Measurements from ENCODE around the gene LRRC8C.

LRRC8C gene

GRCh38 chr1:89600451-89601224, 32.3 kb upstream of the LRRC8C start:
- H3K27ac ChIP-seq, result no peak overlapping the region
- no peaks in the 10 kb centered on the region for H3K27me3 ChIP-seq (replicated peaks)
- H3K4me3 ChIP-seq (ENCODE audit: low read depth, low read length), result no peak overlapping the region
- TF ChIP-seq CTCF (IDR thresholded peaks at IDR 0.05; ENCODE audit: low read depth, low read length, missing control alignments), result no peak
- in situ Hi-C loops (cut with HindIII; ENCODE audit: low pct_ligation_motif_present, low sequenced_read_pairs), result no loop called here
- no peak for DNase-seq
- H3K36me3 ChIP-seq (replicated peaks), result no peaks in the 10 kb centered on the region

DNA sequence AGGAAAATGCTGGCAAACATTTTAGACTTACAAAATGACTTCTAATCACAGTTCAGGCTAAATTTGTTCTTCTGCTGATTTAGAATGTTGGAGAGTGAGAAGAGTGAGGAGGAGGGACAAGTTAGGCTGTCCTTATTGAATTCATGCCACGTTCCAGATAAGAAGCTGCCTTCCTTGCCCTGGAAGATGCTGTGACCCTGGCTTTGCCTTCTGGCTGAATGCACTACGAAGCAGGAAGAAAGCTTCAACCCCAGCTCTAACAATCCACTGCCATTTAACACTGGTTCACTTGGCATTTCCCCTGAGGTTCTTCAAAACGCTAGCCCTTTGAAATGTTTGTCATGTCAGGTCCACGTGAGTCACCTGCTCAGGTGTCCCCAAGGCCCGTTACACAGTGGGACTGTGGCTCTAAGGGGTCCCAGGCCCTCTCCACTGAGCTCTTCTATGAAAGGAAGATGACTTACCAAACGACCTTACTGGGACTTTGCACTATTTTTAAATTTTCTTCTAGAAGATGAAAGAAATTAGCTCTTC, 30.0 kb upstream of the LRRC8C start:
- TF ChIP-seq CTCF (IDR thresholded peaks at IDR 0.05; ENCODE audit: low read depth, low read length, missing control alignments), result no peak
- H3K27me3 ChIP-seq (replicated peaks), result no peaks in the 10 kb centered on the region
- no peak overlapping the region for H3K27ac ChIP-seq
- DNase-seq, result no peak
- in situ Hi-C loops (cut with HindIII; ENCODE audit: low pct_ligation_motif_present, low sequenced_read_pairs), result no loop called here
- no peaks in the 10 kb centered on the region for H3K36me3 ChIP-seq (replicated peaks)
- H3K4me3 ChIP-seq (ENCODE audit: low read depth, low read length), result no peak overlapping the region

GRCh38 chr1:89603651-89604413, 29.1 kb upstream of the LRRC8C start:
- H3K27ac ChIP-seq, result no peak overlapping the region
- in situ Hi-C loops (cut with HindIII; ENCODE audit: low pct_ligation_motif_present, low sequenced_read_pairs), result no loop called here
- DNase-seq, result no peak

DNA sequence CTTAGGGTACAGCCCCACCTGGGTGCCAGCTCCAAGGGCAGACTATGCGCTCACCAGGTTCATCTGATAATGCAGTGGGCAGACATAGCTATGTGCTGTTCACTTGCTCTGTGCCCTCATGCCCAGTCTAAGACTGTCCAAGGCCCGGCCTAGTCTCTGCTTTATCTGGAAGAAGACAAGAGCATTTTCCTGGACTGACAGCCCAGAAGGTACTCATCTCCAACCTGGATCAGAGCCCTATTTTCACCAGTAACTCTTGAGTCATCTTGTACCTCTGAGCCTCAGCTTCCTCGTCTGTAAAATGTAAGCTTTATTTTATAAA, 28.5 kb upstream of the LRRC8C start:
- Histone ChIP-seq H3K27ac (no peak overlapping the region), H3K27me3 (replicated peaks) (no peaks in the 10 kb centered on the region), H3K4me3 (ENCODE audit: low read depth, low read length) (no peak overlapping the region), H3K36me3 (replicated peaks) (no peaks in the 10 kb centered on the region)
- in situ Hi-C loops (cut with HindIII; ENCODE audit: low pct_ligation_motif_present, low sequenced_read_pairs), result no loop called here
- TF ChIP-seq CTCF (IDR thresholded peaks at IDR 0.05; ENCODE audit: low read depth, low read length, missing control alignments), result no peak
- no peak for DNase-seq

More at GRCh38 chr1:89603651-89604413, 29.1 kb upstream of the LRRC8C start:
- no peak for TF ChIP-seq CTCF (IDR thresholded peaks at IDR 0.05; ENCODE audit: low read depth, low read length, missing control alignments)
- H3K27me3 ChIP-seq (replicated peaks), result no peaks in the 10 kb centered on the region
- H3K4me3 ChIP-seq (ENCODE audit: low read depth, low read length), result no peak overlapping the region
- no peaks in the 10 kb centered on the region for H3K36me3 ChIP-seq (replicated peaks)

- no peak overlapping the region for H3K27ac ChIP-seq
Observed at GRCh38 chr1:89605692-89606091, 27.2 kb upstream of the LRRC8C start.

More at GRCh38 chr1:89605692-89606091, 27.2 kb upstream of the LRRC8C start:
- no peak for TF ChIP-seq CTCF (IDR thresholded peaks at IDR 0.05; ENCODE audit: low read depth, low read length, missing control alignments)
- H3K4me3 ChIP-seq (ENCODE audit: low read depth, low read length), result no peak overlapping the region
- no peaks in the 10 kb centered on the region for H3K36me3 ChIP-seq (replicated peaks)
- peak; percentile 43 for DNase-seq
- H3K27me3 ChIP-seq (replicated peaks), result no peaks in the 10 kb centered on the region
- in situ Hi-C loops (cut with HindIII; ENCODE audit: low pct_ligation_motif_present, low sequenced_read_pairs), result no loop called here
